RPMI7951 (cell line): ENCODE results near the gene PLXNA2. TPM values are rescaled to one million over a fixed set of nuclear protein-coding genes. Genes with fewer than 3 reads are reported as not detected.

Source experiments
- DNase-seq: peaks from one replicate; pipeline ENCODE4 v3.0.0-alpha.2; 2012; ENCODE audit warnings: low read depth
- total RNA-seq: library from RNA; depleted of rRNA; stranded (reverse); fragments of >200 nt; shearing (Covaris generic); gene quantifications from 2 replicates; pipeline ENCODE4 v1.2.3, GENCODE V29; 2014

Gene PLXNA2
- total RNA-seq, 1 experiment from 2014 or later: 9.4 TPM

DNA sequence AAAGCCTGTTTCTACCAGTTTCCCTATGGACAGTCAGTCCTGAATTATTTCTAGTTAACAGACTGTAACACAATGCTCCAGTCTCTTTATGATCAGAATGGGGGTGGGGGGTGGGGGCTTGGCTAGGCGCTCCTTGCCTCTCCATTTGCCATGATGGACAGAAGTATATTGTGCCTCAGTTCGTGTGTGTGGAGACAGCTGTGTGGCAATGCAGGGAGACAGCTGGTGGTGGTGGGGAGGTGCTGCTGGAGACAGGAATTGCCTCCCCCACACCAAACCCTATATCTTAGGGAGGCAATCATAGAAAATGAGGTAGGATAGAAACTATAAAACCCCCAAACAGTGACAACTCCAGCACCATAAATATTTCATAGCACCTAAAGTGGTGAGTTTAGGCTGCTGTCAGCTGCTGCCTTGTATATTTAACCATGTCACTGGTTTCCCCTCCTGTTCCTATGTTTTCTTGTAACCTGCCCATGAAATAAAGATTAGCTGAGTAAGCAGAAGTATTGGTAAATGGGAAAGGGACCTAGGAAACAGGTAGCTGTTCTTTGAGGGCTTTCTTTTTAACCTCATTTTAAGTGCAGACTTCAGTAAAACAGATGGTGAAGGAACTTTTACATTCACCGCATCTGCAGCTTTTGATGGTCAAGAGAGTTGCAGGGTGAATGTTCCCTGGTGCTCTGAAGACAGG, 3.4 kb downstream of the PLXNA2 start:
- DNase-seq: no peak

DNA sequence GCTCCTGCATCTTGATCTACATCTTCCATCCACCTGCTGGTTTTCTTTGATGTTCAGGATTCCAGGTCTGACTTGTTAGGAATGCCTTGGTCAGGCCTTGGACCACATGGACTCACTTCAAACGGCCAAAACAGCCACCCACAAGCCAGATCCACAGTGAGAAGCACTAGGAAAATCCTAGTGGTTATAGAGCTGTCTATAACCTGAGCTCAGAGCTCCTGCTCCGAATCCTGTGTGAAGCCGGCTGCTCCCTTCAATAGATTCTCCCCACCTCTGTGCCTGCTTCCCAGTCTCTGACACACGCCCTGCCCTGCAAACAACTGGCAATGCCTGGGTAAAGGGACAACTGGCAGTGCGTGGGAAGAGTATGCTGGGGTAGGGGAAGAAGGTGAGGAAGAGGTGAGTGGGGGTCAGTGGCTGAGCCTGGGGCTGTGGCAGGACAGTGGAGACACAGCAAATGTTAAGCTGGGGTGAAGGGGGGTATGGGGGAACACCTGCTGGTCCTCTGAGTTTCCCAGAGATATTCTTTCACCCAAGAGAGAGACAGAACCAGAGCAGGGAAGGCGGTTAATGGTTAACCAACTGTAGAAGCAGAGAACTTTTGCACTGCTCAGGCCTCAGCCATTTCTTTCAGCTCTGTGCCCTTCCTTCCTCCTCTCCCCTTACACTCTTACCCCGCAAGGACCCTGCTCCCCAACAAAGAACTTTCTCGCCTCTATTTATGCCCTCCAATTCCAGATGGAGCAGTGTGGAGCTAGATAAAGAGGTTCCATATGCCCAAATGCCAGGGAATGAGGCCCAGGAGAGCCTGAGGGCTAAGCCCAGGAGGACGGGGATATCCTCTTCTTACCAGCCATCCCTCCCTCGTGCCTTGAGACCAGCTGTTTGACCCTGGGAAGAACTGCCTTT, 4.5 kb downstream of the PLXNA2 start:
- no peak for DNase-seq

DNA sequence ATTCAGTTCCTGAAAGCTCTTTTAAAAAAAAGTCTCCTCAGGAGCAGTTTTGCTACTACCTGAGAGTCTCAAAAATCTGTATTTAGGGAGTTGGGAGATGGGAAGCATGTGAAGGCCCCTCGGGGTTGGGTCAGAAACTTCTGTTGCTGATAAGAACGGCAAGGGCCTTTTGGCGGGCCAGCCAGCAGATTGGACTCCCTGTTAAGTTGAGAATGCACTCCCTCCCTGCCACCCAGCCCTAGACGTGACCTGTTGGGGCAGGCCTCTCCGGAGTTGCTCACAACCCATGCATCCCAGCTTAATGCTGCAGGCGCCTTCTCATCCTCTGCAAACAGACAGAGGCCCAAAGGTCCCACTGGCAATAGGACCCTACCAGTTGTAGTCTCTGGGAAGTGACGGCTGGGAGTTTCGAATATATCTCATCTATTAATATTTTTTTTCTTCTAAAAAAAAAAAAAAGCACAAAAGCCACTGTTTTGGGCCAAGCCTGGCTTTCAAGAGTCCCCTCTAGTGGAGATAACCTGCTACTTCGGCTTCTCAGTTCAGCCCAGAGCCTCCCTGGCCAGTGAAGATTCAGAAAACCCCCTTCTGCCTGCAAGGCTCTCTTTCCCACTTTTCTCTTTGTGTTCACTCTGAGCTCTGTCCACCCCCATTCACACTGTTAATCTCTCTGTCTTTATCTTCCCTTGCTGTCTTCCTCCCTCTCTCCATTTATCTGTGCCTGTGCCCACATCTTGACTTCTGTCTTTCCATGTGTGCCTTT, 5.3 kb downstream of the PLXNA2 start:
- peak; percentile 61 for DNase-seq

DNA sequence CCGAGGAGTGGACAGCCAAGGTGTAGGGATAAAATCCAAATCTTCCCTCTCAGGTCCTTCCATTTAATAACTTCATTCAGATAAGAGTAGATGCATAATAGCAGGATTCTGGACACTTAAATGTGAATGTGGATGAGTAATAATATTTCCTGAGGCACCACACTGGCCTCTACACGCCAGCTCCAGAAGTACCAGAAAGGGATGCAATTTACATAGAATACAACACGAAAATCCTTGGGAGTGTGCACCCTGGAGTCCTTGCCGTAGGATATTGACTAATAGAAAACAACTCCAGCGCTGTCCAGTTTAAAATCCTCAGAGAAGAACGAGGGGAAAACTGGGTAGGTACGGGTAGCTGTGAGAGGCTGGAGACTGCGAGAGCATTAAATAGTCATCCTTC, 6.9 kb downstream of the PLXNA2 start:
- DNase-seq: peak; percentile 79

DNA sequence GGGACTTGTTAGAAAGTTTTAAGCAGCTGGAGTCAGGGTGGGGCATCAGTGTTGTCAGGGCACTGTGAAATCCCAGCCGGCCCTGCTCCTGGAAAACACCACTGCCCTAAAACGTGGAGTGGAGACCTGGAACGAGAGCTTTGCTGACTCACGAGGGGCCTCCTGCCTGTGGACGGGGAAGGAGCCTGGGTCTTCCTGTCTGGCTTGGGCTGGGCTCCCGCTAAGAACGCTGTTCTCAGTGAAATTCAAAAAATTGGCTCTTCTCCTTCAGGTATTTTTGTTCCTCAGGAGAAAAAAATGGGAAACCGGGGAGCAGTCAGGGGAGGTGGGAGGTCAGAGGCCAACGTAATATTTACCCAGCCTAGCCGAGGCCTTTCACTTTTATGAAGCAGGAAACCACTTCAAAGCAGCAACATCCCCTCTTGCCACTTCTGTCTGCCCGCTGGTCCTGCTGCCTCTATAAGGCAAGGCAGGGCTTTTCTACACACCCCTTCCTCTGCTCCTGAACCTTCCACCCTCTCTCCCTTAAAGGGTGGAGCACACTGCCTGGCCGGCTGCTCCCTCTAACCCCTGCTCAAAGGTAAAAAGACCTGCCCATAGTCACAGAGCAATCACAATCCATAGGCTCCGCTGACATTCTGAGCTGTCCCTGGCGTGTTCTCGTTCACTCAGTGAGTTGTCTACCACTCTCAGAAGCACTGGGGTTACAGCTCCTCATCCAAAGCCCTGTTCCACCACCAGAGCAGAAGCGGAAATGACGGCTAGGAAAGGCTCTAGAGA, 8.0 kb downstream of the PLXNA2 start:
- peak; percentile 84 for DNase-seq

DNA sequence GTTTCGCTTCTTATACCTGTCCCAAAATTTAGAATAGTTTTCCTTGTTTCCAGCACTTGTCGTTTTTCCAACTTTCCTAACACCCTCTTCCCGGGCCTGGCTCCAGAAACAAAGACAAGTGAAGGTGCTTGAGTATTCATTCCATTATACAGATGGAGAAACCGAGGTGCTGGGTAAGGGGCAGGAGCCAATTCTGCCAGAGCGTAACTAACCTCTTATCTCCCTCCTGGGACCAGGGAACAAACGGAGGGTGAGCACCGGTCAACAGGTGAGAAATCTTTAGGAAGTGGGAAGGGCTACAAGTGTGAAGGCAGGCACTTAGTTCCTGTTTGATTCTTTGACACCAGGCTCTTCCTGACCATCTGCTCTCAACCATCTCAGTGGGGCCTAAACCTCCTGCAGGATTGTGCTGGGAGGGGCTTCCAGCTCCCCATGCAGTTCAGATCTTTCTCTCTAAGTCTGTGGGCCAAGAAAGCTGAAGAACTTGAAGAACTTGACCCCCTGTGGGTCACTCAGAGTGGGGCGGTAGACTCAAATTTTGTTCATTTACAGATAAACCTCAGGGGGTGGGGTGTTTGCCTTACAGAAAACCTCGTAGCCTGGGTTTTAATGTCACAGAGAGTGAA, 8.7 kb downstream of the PLXNA2 start:
- no peak for DNase-seq

DNA sequence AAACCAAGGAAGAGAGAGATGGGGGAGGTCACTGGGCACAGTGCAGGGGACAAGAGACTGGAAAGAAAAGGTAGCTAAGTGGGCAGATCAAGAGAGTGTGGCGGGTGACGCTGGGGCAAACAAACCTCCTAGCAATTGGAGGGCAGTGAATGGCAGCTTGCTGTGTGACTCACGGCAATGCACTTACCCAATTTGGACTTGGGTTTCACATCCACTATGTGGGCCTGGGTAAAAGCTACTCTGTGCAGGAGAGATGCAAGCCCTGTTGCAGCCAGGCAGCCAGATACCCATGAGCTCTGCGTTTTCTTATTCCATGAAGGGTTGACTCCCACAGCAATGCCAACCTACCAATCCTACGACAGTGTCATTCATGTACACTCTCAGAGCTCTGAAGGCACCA, 9.5 kb downstream of the PLXNA2 start:
- DNase-seq: peak; percentile 71

DNA sequence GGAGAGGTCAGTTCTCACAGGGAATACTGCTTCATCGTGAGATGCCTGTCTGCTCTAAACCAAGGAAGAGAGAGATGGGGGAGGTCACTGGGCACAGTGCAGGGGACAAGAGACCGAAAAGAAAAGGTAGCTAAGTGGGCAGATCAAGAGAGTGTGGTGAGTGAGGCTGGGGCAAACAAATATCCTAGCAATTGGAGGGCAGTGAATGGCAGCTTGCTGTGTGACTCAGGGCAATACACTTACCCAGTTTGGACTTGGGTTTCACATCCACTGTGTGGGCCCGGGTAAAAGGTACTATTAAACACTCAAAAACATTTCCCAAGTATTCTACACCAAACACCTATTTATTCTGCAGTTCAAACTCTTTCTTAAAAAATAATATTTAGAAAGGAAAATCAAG, 10.2 kb downstream of the PLXNA2 start:
- no peak for DNase-seq

DNA sequence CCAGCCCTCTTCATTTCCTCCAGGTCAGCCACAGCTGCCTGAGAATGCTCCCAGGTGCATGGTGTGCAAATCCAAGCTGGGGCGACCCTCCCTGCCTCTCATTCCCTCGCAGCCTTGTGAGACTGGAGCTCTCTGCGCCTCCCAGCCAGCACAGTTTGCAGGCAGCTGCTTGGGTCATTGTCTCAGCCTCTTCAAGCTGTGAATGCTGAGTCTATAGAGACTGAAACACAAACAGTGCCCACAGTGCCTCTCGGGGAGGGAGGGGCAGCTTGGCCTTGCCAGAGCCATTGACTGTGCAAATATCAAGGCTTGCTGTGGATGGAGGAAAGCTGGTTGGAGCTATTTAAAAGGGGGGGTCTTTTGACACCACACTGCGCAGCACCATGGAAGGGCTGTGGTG, 10.6 kb downstream of the PLXNA2 start:
- DNase-seq: peak; percentile 38

DNA sequence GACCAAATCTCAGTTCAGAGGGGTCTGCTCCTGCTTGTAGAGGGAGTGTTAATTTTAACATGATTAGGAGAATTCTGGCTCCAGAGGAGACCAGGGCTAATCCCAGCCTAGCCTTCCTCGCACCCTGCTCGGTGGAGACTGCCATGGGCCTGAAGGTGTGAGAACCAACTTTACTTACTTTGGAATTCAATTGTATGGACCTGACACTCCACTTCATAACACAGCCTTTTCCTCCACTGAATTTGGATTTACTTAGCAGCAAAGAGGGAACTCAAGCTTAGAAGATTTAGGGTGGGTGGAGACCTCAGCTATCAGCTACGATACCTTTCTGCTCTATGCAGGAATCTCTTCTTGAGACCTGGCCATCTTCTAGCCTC, 11.5 kb downstream of the PLXNA2 start:
- DNase-seq: no peak

DNA sequence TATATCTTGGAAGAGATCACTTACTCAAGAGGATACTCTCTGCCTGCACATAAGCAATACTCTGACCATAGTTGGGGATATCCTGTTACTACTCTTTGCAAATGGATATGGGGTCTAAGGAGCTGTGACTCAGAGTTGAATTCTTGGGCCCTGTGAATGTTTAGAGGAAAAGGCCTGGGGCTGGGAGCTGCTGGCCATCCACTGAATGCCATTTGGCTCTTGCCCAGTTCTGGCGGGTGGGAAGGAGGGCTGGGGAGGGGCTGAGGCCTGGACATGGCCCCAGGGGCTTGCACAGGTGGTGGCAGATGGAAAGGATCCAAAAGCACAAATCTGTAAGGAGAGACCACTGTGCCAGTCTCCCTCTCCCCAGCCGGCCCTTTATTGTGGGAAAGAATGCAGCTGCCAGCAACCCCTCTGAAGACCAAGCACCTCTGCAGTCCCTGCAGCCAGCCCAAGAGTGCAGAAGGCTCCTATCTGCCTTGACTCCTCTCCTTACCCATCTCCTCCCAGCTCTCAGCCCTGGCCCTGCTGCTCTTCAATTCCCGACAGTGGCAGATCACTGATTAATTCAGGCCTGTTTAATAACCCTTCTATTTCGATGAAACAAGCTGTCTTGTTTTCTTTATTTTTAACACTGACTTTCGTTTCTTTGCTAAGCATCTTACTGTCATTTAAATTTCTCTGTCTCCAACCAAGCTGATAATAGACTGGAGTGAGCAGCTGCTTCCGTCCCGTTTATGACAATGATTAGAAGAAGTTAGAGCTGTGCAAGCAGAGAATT, 12.1 kb downstream of the PLXNA2 start:
- DNase-seq: peak; percentile 97

DNA sequence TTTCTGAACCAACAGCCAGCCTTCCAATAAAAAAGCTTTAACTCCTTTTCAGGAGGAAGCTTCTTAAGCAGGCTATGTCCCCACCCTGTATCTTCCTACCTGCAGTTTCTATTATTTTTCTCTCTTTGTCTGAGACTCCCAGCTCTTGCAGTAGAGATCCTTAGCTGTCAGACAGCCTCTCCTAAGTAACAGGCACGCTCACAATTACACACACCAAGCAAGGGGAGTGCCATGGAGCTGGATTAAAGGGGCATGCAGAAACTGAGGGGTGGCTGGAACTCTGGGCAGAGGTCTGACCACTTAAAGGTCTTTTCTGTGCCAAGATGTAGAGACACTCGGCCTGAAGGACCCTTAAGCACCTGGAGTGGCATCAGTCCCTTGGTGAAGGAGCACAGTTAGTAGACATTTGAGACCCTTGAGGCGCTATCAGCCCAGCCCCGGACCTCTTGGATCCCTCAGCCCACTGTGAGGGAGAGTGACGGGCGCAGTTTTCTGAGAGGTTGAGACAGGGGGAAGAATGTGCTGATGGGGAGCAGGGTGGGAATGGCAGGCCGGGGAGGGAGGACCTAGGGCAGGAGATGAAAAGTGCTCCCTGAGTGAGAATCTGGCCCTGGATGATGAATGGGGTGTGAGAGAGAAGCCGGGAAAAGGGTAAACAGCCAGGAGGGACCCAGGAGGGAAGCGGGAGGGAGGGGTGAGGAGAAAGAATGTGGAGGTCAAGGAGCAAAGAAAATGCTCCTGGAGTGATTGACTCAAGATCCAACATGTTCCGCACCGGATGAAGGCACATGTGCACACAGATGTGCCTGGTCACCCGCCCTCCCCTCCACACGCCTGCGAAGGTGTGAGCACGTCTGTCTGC, 13.3 kb downstream of the PLXNA2 start:
- DNase-seq: no peak

DNA sequence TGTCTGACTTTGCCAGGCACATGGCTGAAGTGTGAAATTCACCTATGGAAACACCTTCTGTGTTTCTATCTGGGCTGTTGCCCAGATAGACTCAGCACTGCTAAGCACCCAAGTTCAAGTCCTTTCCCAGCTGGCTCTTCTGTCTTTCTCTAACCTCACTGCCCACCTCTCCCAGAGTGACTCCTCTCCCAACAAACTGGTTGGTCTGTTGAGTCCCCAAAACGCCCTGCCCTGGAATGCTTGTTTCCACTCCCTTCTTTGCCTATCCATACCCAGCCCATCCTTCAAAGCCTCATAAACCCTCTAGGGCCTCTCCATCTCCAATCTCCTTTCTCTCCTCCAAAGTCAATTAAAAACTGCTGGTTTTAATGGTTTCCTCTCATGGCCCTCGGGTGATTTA, 15.6 kb downstream of the PLXNA2 start:
- no peak for DNase-seq

DNA sequence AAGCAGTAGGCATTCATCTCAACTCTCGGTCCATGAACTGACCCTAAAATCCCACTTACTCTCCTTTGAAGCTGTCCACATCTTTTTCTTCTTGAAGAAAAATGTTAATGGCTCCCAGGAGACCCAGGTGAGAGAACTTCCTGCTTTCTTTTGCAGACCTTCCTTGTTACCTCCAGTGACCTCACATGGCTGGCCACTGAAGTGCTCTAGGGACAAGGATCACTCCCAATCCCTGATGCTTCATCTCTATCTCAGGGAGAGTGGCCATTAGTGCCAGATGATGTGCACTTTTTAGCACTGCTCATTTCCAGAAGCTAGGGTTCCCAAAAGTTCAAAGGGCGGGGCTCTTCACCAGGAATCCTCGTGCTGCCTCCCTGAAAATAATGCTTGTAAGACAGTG, 16.2 kb downstream of the PLXNA2 start:
- no peak for DNase-seq

DNA sequence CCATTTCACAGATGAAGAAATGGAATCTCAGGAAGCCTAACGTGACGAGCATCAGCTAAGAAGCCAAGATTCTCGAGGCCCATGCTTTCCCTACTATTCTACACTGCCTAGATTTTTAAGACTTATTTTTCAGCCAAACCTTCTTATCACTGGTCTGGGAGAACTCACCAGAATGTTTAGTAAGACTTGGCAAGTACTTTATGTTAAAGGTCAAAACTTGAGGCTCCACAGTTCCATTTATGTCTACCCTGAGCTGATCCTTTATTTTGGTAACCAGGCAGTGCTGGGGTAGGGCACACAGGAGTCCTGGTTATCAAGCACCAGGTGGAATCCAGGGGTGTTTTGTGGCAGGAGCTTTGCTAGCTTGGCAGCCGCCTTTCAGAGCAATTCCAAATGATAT, 16.8 kb downstream of the PLXNA2 start:
- no peak for DNase-seq

DNA sequence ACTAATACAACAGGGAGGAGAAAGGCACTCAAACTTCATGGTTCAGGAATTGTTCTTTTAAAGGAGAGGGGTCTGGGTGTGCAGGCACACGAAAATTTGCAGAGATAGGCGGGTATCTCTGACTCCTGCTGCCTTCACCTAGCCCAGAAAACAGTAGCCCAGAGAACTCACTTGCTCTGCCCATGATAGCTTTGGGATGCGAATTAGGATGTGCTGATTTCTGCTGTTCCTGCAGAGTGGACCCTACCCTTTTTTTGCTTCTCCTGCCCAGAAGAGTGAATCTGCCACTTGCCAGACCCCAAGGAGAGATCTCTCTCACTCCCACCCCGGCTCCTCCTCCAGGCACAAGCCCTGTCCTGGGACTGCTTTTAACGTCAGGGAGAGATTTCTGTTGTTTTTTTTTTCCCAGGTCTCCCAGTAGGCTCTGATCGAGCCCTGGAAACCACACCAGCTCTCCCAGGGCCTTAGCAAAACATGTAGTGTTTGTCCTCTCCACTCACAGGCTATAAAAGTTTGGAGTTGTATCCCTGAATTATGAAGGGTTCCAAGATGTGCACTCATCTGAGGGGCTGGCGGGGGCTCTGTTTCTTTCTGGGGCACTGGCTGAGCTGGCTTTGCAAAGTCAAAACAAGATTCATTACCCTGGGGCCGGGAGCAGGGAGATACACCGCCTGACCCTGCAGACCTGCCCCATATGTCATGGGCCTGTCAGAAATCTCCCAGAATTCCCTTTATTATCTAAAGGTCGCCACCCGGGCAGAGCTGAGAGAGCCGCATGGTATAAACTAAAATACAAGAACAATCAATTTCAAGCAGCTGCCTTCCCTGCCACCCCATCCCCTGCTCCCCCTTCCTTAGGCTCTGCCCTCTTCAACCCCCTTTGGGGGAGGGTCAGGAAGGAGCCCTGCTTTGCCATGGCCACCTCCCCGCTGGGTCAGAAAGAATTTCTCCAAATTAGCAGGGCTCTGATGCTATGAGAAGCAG, 17.9 kb downstream of the PLXNA2 start:
- DNase-seq: no peak

DNA sequence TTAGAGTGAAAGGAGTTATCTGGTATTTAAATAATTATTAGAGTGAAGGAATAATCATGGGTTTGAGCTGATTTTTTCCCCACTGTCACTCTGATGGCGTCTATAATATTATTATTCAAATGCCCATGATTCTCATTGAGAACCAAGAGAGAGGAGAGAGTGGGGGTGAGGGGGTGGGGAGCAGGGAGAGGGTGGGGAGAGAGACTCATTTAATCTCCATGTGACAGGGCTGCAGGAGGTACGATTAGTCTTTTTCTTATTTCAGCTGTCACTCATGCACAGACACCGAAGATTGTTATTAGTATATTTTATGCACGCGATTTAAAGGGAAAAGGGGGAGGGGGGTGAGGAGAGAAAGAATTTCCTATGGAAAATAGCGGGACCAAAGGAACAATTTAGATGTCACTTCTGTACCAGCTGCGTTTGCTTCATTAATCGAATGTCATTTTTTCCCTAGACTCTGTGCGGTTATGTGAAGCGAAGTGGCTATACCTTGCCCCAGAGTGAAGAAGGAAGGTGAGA, 19.9 kb downstream of the PLXNA2 start:
- DNase-seq: no peak

DNA sequence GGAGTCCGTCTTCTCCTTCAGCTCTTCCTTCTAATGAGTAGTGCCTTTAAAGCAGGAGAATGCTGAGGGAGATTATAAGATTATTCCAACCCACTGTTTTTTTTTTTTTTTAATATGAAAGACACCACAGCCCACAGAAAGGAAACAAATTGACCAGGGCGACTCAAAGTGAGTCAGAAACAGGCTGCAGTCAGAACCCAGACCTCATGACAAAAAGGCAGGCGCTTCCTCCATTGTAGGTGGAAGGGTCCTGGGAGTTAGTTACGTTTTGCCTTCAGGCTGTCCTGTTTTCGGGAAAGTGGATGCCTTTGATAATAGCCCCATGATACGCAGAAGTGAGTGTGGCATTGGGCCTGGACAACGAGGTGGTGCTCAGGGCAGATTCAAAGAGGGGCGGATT, 21.0 kb downstream of the PLXNA2 start:
- DNase-seq: peak; percentile 88
